ENCODE results near the gene DMGDH.

The DMGDH gene

DNA sequence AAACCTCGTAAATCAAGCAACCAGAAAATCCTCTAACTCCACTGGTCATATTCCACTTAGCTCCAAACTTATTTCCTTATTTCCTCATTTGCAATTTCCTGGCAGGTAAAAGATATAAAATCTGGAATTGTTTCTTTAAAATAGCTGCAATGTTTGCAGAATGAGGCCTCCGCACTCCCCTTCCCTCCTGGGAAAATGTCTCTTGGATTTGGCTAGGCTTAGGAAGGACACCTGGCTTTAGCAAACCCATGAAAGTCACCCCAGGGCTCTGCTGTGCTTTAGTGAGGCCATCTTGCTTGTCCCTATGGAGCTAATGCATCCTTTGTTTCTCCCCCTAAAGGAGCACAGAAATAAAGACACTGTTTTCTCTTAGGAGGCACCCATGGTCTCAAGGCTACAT is 94.9 kb downstream of the DMGDH start:
- DNase-seq (ENCODE audit: low read depth in 2 of 2): no peak

DNA sequence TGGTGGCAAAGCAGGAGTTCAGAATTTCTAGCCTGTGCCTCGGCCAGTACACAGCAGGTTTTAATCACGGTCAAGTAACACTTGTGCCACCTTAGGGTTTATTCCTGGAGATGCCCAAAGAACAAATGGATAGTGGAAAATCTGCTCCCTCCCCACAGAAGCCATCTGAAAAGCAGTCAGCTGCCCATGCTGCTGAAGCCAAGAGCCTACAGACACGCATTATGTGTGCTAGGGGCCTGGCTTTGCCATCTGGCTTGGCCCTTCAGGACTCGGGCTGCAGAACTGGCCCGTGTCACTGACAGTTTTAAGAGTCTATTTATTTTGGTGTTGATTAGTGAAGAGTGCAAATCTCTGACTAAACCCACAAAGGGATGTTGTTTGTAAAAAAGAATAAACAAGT is 95.5 kb downstream of the DMGDH start:
- no peak for DNase-seq (ENCODE audit: low read depth in 2 of 2)

DNA sequence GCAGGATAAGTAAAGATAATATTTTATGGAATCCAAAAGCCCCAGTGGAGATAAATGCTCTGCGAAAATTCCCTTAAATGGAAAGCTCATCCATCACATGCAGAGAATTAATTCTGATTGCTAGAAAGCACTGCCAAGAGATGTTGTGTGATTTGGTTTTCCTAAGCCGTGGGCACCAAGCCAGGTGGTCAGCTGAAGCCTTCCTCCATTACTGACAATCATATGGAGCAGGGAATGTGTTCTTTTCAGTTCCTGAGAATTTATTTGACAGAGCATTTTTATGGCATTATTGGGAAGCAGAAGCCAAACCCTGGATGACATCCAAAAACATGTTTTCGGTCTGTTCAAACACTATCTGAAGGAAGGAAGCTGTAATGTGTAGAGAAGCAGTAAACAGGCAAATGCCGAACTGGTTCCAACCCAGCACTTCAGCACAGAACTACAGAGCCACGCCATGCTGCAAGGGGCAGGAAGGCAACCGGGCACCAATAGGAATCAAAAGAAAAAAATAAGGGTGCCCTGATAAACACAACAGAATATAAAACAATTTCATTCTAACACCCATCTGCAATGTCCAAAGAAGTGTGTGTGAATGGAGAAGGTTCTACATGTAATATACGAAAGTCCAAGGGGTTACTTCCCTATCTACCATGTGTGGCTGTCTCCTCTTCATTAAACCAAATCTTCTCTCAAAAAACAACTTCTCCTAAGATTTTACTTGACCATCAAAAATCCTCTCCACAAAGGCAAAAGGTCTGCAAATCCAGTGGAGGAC is 96.6 kb downstream of the DMGDH start:
- DNase-seq (ENCODE audit: low read depth in 2 of 2): no peak

DNA sequence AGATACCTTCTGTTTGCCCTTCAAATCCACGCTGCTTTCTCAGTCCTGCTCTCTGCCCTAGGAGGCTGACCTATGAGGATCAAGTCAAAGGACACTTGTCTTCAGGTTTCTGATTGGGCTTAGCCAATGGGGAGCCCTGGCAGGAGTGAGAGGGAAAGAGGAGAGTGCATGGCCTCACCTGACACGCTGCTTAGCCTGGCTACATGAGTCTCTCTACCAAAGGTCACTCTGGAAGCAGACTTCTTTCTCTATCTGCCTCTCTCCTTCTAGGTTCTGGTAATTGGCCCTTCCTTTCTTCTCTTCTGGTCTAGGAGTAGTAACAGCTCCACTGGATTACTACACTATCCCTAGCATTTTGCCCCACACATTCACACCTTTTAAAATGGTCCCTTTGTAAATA is 97.5 kb downstream of the DMGDH start:
- no peak for DNase-seq (ENCODE audit: low read depth in 2 of 2)

DNA sequence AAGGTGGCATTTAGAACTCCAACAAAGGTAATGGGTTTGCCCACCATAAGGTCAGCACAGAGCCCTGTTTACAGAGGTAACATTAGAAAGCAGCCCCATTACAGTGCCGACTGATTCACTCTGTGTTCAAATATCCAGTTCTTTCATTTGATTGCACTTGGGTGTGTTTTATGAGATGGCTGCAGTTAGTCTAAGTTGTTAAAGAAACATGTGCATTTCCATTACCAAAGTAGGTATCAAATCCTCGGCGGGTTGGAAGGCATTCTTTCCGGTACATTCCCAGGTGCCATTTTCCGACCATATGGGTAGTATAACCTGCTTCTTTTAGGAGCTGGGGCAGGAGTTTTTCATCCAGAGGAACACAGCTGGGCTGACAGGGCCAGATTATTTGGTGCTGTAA is 100.7 kb downstream of the DMGDH start:
- no peak for DNase-seq (ENCODE audit: low read depth in 2 of 2)

DNA sequence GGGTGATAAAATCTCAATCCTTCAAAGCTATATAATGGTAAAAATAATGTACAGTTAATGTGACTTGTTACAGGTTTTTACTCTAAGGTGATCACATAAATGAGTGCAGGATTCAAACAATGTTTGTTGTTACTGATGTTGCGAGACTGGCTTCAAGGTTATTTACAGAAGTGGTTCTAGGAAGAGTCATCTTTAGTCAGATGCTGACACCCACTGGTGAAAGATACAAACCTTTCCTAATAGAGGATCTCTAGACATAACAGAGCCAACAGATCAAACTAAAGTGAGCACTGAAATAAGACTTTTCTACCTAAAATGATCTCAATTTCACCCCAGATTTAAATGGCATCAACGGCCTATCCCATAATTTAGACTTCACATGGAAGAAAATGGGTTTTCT is 104.6 kb downstream of the DMGDH start:
- no peak for DNase-seq (ENCODE audit: low read depth in 2 of 2)

DNA sequence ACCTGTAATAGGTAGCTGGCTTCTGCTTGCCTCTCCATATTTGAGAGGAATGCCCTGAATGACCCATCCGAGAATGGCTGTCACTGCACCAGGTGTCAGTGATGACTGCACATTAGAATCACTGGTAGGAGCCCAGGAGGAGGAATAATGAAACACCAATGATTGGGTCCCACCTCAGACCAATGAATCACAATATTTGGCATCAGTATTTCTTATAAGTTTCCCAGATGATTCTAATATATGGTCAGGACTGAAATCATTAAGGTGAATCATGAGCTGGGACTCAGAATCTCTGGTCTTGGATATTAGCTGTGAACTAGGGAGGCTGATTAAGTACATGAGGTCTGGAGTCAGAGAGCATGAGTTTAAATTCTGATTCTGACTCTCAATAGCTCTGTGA is 107.7 kb downstream of the DMGDH start:
- DNase-seq (ENCODE audit: low read depth in 2 of 2): no peak

DNA sequence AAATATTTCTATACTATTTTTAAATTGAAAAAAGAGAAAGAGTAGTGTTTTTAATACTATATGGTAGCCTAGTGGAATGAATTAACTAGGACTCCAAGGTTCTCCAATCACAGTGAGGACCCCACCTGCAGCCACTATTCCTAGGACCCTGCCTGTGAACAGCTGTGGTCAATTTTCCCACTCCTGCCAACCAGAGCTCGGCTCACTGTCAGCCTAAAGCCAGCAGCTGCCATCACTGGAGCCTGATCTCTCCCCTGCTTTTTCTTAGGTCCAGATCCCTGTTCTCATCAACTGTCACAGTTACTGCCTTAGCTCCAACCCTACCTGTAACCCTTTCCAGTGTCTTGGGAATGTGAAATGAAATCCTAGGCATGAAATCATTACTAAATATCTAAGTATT is 109.7 kb downstream of the DMGDH start:
- DNase-seq (ENCODE audit: low read depth in 2 of 2): no peak

DNA sequence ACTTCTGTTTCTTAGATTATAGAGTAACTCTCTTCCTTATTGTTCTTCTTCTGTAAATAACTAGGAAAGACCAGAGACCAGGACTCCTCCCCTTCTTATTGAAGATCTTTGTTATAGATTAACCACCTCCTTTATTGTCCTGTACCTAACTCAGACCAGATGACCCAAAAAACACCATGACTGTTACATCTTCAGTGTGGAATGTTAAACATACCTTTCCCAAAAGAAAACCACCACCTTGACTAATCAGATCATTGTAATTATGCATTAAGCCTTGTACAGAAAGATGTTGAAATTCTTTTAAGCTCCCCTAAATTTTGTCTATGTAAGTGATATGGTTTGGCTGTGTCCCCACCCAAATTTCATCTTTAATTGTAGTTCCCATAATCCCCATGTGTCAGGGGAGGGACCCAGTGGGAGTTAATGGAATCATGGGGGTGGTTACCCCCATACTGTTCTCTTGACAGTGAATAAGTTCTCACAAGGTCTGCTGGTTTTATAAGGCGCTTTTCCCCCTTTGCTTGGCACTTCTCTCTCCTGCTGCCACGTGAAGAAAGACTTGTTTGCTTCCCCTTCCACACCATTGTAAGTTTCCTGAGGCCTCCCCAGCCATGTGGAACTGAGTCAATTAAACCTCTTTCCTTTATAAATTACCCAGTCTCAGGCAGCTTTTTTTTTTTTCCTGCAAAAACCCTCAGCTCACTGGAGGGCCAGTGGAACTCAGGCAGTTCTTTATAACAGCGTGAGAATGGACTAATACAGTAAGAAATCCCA is 110.6 kb downstream of the DMGDH start:
- DNase-seq (ENCODE audit: low read depth in 2 of 2): no peak

DNA sequence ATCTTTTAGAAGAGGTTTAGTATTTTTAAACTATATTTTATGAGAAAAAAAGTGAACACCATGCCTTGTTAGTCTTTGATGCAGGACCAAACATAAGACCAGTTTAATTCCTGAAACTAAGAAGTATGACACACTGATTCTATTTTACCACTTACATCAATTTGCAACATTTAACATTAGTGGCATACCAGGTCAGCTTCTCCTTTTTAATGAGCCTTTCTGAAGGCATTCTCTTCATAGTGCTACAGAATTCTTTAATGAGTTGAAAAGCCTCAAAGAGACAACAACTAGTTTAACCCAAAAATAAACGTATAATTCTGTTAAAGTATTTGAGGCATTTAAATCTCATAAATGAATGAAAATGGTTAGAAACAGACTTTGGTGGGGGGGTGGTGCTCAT is 112.6 kb downstream of the DMGDH start:
- DNase-seq (ENCODE audit: low read depth in 2 of 2): no peak

DNA sequence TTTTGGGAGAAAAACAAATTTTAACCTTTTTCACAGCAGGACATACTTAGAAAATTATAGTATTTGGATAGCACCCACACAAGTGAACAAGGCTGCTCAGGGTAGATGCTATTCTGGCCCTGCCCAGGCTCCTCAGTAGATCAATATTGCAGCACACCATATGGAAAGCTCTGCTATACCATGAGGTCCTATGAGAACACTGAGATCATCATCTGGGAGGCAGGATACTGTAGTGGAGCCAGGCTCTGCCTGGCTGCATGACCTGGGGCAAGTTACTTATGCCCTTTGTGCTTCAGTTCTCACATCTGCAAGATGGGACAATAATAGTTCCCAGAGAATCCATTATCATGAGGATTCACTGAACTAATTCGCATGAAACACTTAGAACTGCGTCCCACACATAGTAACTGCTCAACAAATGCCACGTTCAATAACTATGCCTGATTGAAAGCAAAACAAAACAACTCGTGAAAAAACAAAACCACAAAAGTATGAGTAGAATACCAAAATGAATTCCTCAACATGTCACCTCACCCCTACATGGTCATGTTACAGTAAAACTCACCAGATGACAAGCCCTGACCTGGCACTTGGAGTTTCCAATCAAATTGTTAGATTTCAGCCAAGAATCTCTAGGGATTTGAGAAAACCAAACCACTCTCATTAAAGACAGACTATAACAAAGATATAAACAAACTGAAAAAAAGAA is 116.2 kb downstream of the DMGDH start:
- DNase-seq (ENCODE audit: low read depth in 2 of 2): no peak

Measured in activated CD8-positive, alpha-beta memory T cell treated with anti-CD3 and anti-CD28 coated beads for 4 hours (primary cell).